H1 (cell line): Measurements from ENCODE around the gene STARD3NL. TPM values are rescaled to one million over a fixed set of nuclear protein-coding genes. Genes with fewer than 3 reads are reported as not detected.

Source experiments
- CTCF ChIA-PET: fragments of 300-600 bp; sonication (Branson Sonifier 250); formaldehyde crosslinking; loops from one replicate; lab custom pipeline; 2021; ENCODE audit not compliant: partially characterized antibody; lab: Charles Lee
- POLR2A ChIA-PET: fragments of 300-600 bp; sonication (Branson Sonifier 250); formaldehyde crosslinking; loops from one replicate; lab custom pipeline; 2021; ENCODE audit warnings: inconsistent platforms; ENCODE audit not compliant: partially characterized antibody; lab: Charles Lee
- DNase-seq, 2 experiments: peaks; one replicate each; pipeline versions ENCODE4 v3.0.0 to v3.0.0-alpha.2; 2010 to 2022; ENCODE audit warnings: low spot score in 2 of 2, low read depth in 1 of 2, mixed read lengths in 1 of 2
- FAIRE-seq: peaks from 2 replicates; lab custom pipeline; 2011; peaks lifted over from hg19 to GRCh38; lab: Jason Lieb, UNC
- H2AFZ ChIP-seq: 2 replicates; pipeline ENCODE4 v1.8.1; 2012; ENCODE audit warnings: low read length, inconsistent platforms
- H2AK5ac ChIP-seq: 2 replicates; pipeline ENCODE4 v1.6.1; 2013; ENCODE audit warnings: low read depth, low read length
- H2BK120ac ChIP-seq: replicated peaks from 2 replicates; pipeline ENCODE3; 2013; ENCODE audit warnings: low read depth, low read length, inconsistent platforms
- H2BK12ac ChIP-seq: 2 replicates; pipeline ENCODE4 v1.6.1; 2013; ENCODE audit warnings: low read depth, low read length
- H2BK15ac ChIP-seq: 2 replicates; pipeline ENCODE4 v1.6.1; 2013; ENCODE audit warnings: low read length
- H2BK20ac ChIP-seq: 2 replicates; pipeline ENCODE4 v1.6.1; 2013; ENCODE audit warnings: low read length
- H2BK5ac ChIP-seq: 2 replicates; pipeline ENCODE4 v1.6.1; 2013; ENCODE audit warnings: low read depth, low read length
- H3K14ac ChIP-seq: 2 replicates; pipeline ENCODE4 v1.6.1; 2013; ENCODE audit warnings: inconsistent platforms; ENCODE audit not compliant: insufficient read length
- H3K18ac ChIP-seq: 2 replicates; pipeline ENCODE4 v1.6.1; 2013; ENCODE audit warnings: low read length; ENCODE audit errors: extremely low read depth
- H3K23ac ChIP-seq: 2 replicates; pipeline ENCODE4 v1.6.1; 2013; ENCODE audit warnings: inconsistent platforms; ENCODE audit not compliant: insufficient read length
- H3K23me2 ChIP-seq: 2 replicates; pipeline ENCODE4 v1.6.1; 2013; ENCODE audit warnings: low read depth, low read length
- H3K27ac ChIP-seq: 2 replicates; pipeline ENCODE4 v1.6.1; 2011; ENCODE audit warnings: low read depth, low read length, inconsistent platforms
- H3K27me3 ChIP-seq, 4 experiments: replicated peaks in 1 of 4; 1 replicate in 1 of 4; 2 replicates in 3 of 4; pipeline versions ENCODE4 v1.6.1 to v1.8.1; 2011 to 2013; ENCODE audit warnings: low read length in 3 of 4, mild to moderate bottlenecking in 3 of 4, inconsistent platforms in 2 of 4, mixed read lengths in 2 of 4, moderate library complexity in 1 of 4; ENCODE audit not compliant: control insufficient read depth in 3 of 4, insufficient read depth in 3 of 4; ENCODE audit errors: extremely low read depth in 1 of 4
- H3K36me3 ChIP-seq, 4 experiments: 2 replicates each; pipeline versions ENCODE4 v1.6.1 to v1.8.1; 2011 to 2013; ENCODE audit warnings: mild to moderate bottlenecking in 4 of 4, low read length in 3 of 4, moderate library complexity in 2 of 4, control low read depth in 1 of 4, inconsistent platforms in 1 of 4; ENCODE audit not compliant: insufficient read depth in 4 of 4, control insufficient read depth in 2 of 4
- H3K4ac ChIP-seq: replicated peaks from 2 replicates; pipeline ENCODE3; 2013; ENCODE audit warnings: low read length, low read depth, mixed read lengths, inconsistent platforms; ENCODE audit not compliant: insufficient read length
- H3K4me1 ChIP-seq, 4 experiments: replicated peaks in 1 of 4; 1 replicate in 1 of 4; 2 replicates in 3 of 4; pipeline versions ENCODE4 v1.6.1 to v1.8.1; 2011 to 2013; ENCODE audit warnings: low read length in 3 of 4, inconsistent platforms in 2 of 4, mixed read lengths in 1 of 4; ENCODE audit not compliant: insufficient read depth in 4 of 4, control insufficient read depth in 3 of 4
- H3K4me2 ChIP-seq, 2 experiments: 2 replicates each; pipeline versions ENCODE4 v1.6.1 to v1.8.1; 2011 to 2013; ENCODE audit warnings: low read depth in 2 of 2, low read length in 2 of 2, control low read depth in 1 of 2, inconsistent platforms in 1 of 2, mild to moderate bottlenecking in 1 of 2; ENCODE audit not compliant: insufficient read depth in 1 of 2
- H3K4me3 ChIP-seq, 4 experiments: fragments of 200-600, 300-600 bp in 1 of 4; sonication (generic), shearing (Covaris generic), sonication (Bioruptor Twin) in 1 of 4; 2 replicates each; pipeline versions ENCODE4 v1.5.1 to v1.8.1; 2011 to 2016; ENCODE audit warnings: low read length in 4 of 4, low read depth in 3 of 4, control low read depth in 2 of 4, inconsistent platforms in 2 of 4, mild to moderate bottlenecking in 2 of 4, mixed read lengths in 1 of 4, moderate library complexity in 1 of 4; ENCODE audit not compliant: insufficient read depth in 2 of 4; ENCODE audit errors: extremely low read depth in 1 of 4
- H3K56ac ChIP-seq: replicated peaks from 2 replicates; pipeline ENCODE3; 2013; ENCODE audit warnings: low read depth, mild to moderate bottlenecking, mixed read lengths, low read length, inconsistent platforms; ENCODE audit not compliant: insufficient read length
- H3K79me1 ChIP-seq: 2 replicates; pipeline ENCODE4 v1.6.1; 2013; ENCODE audit warnings: low read depth, low read length, control low read depth
- H3K79me2 ChIP-seq, 2 experiments: 2 replicates each; pipeline versions ENCODE4 v1.6.1 to v1.8.1; 2012 to 2013; ENCODE audit warnings: low read length in 2 of 2, mild to moderate bottlenecking in 2 of 2, inconsistent platforms in 1 of 2; ENCODE audit not compliant: insufficient read depth in 2 of 2, control insufficient read depth in 1 of 2
- H3K9ac ChIP-seq, 4 experiments: replicated peaks in 1 of 4; 1 replicate in 1 of 4; 2 replicates in 3 of 4; pipeline versions ENCODE4 v1.6.1 to v1.8.1; 2011 to 2013; ENCODE audit warnings: low read depth in 3 of 4, low read length in 3 of 4, control low read depth in 2 of 4, mild to moderate bottlenecking in 2 of 4, moderate library complexity in 2 of 4, inconsistent platforms in 1 of 4; ENCODE audit errors: extremely low read depth in 1 of 4
- H3K9me3 ChIP-seq, 2 experiments: 2 replicates each; pipeline versions ENCODE4 v1.6.1 to v1.8.1; 2012 to 2013; ENCODE audit warnings: mild to moderate bottlenecking in 2 of 2, moderate library complexity in 2 of 2, control low read depth in 1 of 2, inconsistent platforms in 1 of 2, low read depth in 1 of 2, low read length in 1 of 2, mixed read lengths in 1 of 2; ENCODE audit not compliant: insufficient read depth in 2 of 2
- H4K20me1 ChIP-seq, 2 experiments: replicated peaks in 1 of 2; 2 replicates each; pipeline versions ENCODE3 to v1.8.1; 2011 to 2013; ENCODE audit warnings: inconsistent platforms in 2 of 2, low read length in 2 of 2, mild to moderate bottlenecking in 1 of 2; ENCODE audit not compliant: insufficient read depth in 2 of 2, control insufficient read depth in 1 of 2
- H4K5ac ChIP-seq: 2 replicates; pipeline ENCODE4 v1.6.1; 2013; ENCODE audit warnings: low read length, low read depth, mixed read lengths, inconsistent platforms; ENCODE audit not compliant: insufficient read length
- H4K8ac ChIP-seq: 2 replicates; pipeline ENCODE4 v1.8.0; 2013; ENCODE audit warnings: mild to moderate bottlenecking, moderate library complexity, low read length, inconsistent platforms; ENCODE audit not compliant: insufficient read depth; ENCODE audit errors: extremely low read depth
- H4K91ac ChIP-seq: replicated peaks from 2 replicates; pipeline ENCODE3; 2013; ENCODE audit warnings: low read length, mixed read lengths, inconsistent platforms; ENCODE audit not compliant: insufficient read length
- ATF2 ChIP-seq: IDR thresholded peaks from 2 replicates; pipeline ENCODE4 v1.6.1; 2012; ENCODE audit warnings: low read length, inconsistent platforms
- ATF3 ChIP-seq: IDR thresholded peaks from 2 replicates; pipeline ENCODE4 v1.6.1; 2011; ENCODE audit warnings: low read depth, mild to moderate bottlenecking, low read length; ENCODE audit not compliant: insufficient read depth
- FOSL1 ChIP-seq: IDR thresholded peaks from 2 replicates; pipeline ENCODE4 v1.6.1; 2011; ENCODE audit warnings: mild to moderate bottlenecking, low read depth, low read length, moderate library complexity; ENCODE audit not compliant: insufficient read depth
- HDAC2 ChIP-seq, 2 experiments: fragments of 300-600 bp in 1 of 2; sonication (generic) in 1 of 2; IDR thresholded peaks; 2 replicates each; pipeline ENCODE4 v1.6.1; 2011 to 2012; ENCODE audit warnings: low read depth in 2 of 2, low read length in 2 of 2, mild to moderate bottlenecking in 2 of 2, moderate library complexity in 2 of 2, borderline replicate concordance in 1 of 2, inconsistent platforms in 1 of 2
- JUN ChIP-seq: IDR thresholded peaks from 2 replicates; pipeline ENCODE4 v1.6.1; 2011; ENCODE audit warnings: low read depth, mild to moderate bottlenecking, improper control_type of control experiment, low read length
- KDM1A ChIP-seq: fragments of 200-600, 300-600 bp; sonication (generic); IDR thresholded peaks from 2 replicates; pipeline ENCODE4 v1.7.1; 2016; ENCODE audit warnings: mild to moderate bottlenecking, low read length, borderline replicate concordance
- KDM5A ChIP-seq: fragments of 200-600 bp; IDR thresholded peaks from 2 replicates; pipeline ENCODE4 v1.7.1; 2012; ENCODE audit warnings: mild to moderate bottlenecking, low read length, inconsistent platforms, mixed read lengths
- NANOG ChIP-seq: IDR thresholded peaks from 2 replicates; pipeline ENCODE4 v1.6.1; 2011; ENCODE audit warnings: low read length, low read depth, mild to moderate bottlenecking, inconsistent platforms; ENCODE audit not compliant: insufficient read depth, poor library complexity, severe bottlenecking
- RAD21 ChIP-seq, 2 experiments: IDR thresholded peaks in 1 of 2; conservative IDR thresholded peaks in 1 of 2; 2 replicates each; pipeline ENCODE4 v1.6.1; 2011; ENCODE audit warnings: low read depth in 2 of 2, low read length in 2 of 2, improper control_type of control experiment in 1 of 2, inconsistent platforms in 1 of 2, mild to moderate bottlenecking in 1 of 2, moderate library complexity in 1 of 2
- RBBP5 ChIP-seq: IDR thresholded peaks from 2 replicates; pipeline ENCODE4 v1.7.1; 2012; ENCODE audit warnings: low read depth, mild to moderate bottlenecking, inconsistent platforms, low read length, moderate library complexity, borderline replicate concordance
- YY1 ChIP-seq: IDR thresholded peaks from 2 replicates; pipeline ENCODE4 v1.6.1; 2011; ENCODE audit warnings: low read depth, mild to moderate bottlenecking, low read length
- WGBS, 2 experiments: shearing (Covaris generic) in 1 of 2; methylation state at CpG; one replicate each; pipeline versions ENCODE4 v1.1.6 to v1.1.7; 2013 to 2015; ENCODE audit warnings: low lambda C conversion rate in 2 of 2, mixed read lengths in 2 of 2, inconsistent platforms in 1 of 2, low coverage in 1 of 2, missing lambda C conversion rate in 1 of 2; ENCODE audit not compliant: insufficient replicate concordance in 2 of 2, insufficient coverage in 1 of 2, insufficient read length in 1 of 2; ENCODE audit errors: extremely low coverage in 1 of 2, missing lambda C conversion rate in 1 of 2; 5-methylcytosine and 5-hydroxymethylcytosine counted together
- polyA plus RNA-seq, 7 experiments: library from polyadenylated mRNA; depleted of rRNA in 3 of 7; stranded (reverse) in 5 of 7; unstranded in 2 of 7; fragments of >200 nt in 5 of 7; fragments of 200-250 nt in 2 of 7; gene quantifications; 1 replicate in 5 of 7; 2 replicates in 1 of 7; 4 replicates in 1 of 7; pipeline versions ENCODE4 v1.2.1 to v1.2.3, GENCODE V29; 2011 to 2013; ENCODE audit warnings: missing spikeins in 2 of 7, mixed read lengths in 2 of 7
- total RNA-seq: library from RNA; stranded (reverse); fragmentation: NEBNext Ultra II Directional; extraction: Animal tissue kit (Norgen Biotek cat#: 25700); gene quantifications from 2 replicates; pipeline ENCODE4 v1.2.1, GENCODE V29; 2021

The STARD3NL gene
- total and polyA plus RNA-seq, 2 of the 8 experiments (the other 6 are each of a cell fraction or from before 2014, with no cell fraction given), result 27.1 to 40.5 TPM

DNA sequence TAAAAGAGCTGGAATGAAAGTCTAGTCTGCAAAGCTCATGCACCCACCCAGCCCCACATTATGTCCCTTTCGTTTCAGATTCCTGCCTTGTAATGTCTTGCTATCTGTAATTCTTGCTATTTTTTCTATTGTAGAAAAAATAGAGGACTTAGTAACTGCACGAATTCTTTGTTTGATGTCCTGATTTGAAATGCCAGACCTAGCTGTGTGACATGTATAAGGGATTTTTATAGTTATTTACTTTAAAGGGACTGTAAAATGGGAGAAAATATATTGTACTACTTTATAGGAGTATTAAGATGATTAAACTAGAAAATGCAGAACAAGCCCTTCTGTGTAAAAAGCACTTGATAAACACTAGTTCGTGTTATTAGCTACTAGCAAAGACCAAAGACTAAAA is 63.0 kb downstream of the STARD3NL start:
- H2BK12ac ChIP-seq, result no peak overlapping the region
- H3K79me1 ChIP-seq, result no peaks in the 10 kb centered on the region
- CTCF ChIA-PET, result interaction anchor here (1.2 kb wide), 1 partner anchor 35 kb away, joined by 4 read pairs; no protein-coding TSS in a partner anchor
- H2AK5ac ChIP-seq, result no peak overlapping the region
- H3K27ac ChIP-seq, result no peak overlapping the region
- no peaks in the 10 kb centered on the region for H3K27me3 ChIP-seq
- no peak overlapping the region for H2AFZ ChIP-seq
- H3K56ac ChIP-seq, result no peak overlapping the region
- H3K4me1 ChIP-seq, result no peaks in the 10 kb centered on the region
- no peak overlapping the region for H2BK15ac ChIP-seq
- H4K91ac ChIP-seq, result no peak overlapping the region
- H2BK20ac ChIP-seq, result no peak overlapping the region
- no peak overlapping the region for H4K5ac ChIP-seq
- no peaks in the 10 kb centered on the region for H3K79me2 ChIP-seq
- no peak overlapping the region for H3K23ac ChIP-seq
- no peak overlapping the region for H3K9ac ChIP-seq
- H3K14ac ChIP-seq, result no peak overlapping the region
- H3K4ac ChIP-seq, result no peak overlapping the region
- H4K20me1 ChIP-seq, result no peaks in the 10 kb centered on the region
- no peak overlapping the region for H3K4me2 ChIP-seq
- no peak overlapping the region for H3K18ac ChIP-seq
- no peaks in the 10 kb centered on the region for H3K36me3 ChIP-seq
- no peak for DNase-seq
- 89% methylated on average over 3 of the region's 3 CpGs; no CpG with 5 or more reads in 1 of the 2 experiments for WGBS, 2 experiments
- H2BK5ac ChIP-seq, result no peak overlapping the region
- no peak overlapping the region for H4K8ac ChIP-seq
- FAIRE-seq, result no peak
- no peaks in the 10 kb centered on the region; the same call in 1 of the 2 replicates for H3K23me2 ChIP-seq
- POLR2A ChIA-PET, result interaction anchor here (0.6 kb wide), 1 partner anchor 123 kb away, joined by 3 read pairs; no protein-coding TSS in a partner anchor
- no peak overlapping the region for H3K4me3 ChIP-seq
- no peak overlapping the region for H2BK120ac ChIP-seq
- H3K9me3 ChIP-seq, result no peaks in the 10 kb centered on the region
- TF ChIP-seq JUN, result no peak
- TF ChIP-seq RBBP5, result no peak
- TF ChIP-seq KDM1A, result no peak
- TF ChIP-seq KDM5A, result no peak
- TF ChIP-seq ATF3, result no peak
- TF ChIP-seq RAD21 (IDR thresholded peaks at IDR 0.05 in 1 of 2, conservative IDR thresholded peaks at IDR 0.05 in 1 of 2; ENCODE audit: low read depth in 2 of 2, low read length in 2 of 2), result no peak
- no peak for TF ChIP-seq YY1
- no peak for TF ChIP-seq NANOG
- TF ChIP-seq ATF2, result no peak
- TF ChIP-seq HDAC2 (IDR thresholded peaks at IDR 0.05; ENCODE audit: borderline replicate concordance in 1 of 2, low read depth in 2 of 2, low read length in 2 of 2), result no peak
- TF ChIP-seq FOSL1, result no peak
